HepG2 (cell line): Measurements from ENCODE around the gene CYSRT1. TPM values are rescaled to one million over a fixed set of nuclear protein-coding genes. Genes with fewer than 3 reads are reported as not detected.

Experiments
- ATAC-seq: fragments of 200-7000 bp; cut with Tn5 transposase; 3 replicates; pipeline ENCODE4 v1.9.1; 2020; ENCODE audit warnings: mild to moderate bottlenecking, moderate library complexity
- BruUV-seq: library from RNA; stranded (reverse); fragments of 400-500 nt; replicated peaks from 2 replicates; lab custom pipeline; 2021; lab: Mats Ljungman, UMichigan
- CTCF ChIA-PET: fragments of 300-600 bp; formaldehyde crosslinking; extraction: SDS; loops from one replicate; lab custom pipeline; 2021; ENCODE audit warnings: low total read pairs, inconsistent platforms, low intra/inter-chr PET ratio; lab: Yijun Ruan, JAX
- POLR2A ChIA-PET: fragments of 350-600 bp; sonication (Branson Sonifier 250); formaldehyde crosslinking; loops from one replicate; lab custom pipeline; 2020; ENCODE audit warnings: antibody characterized with exemption, inconsistent platforms; lab: Yijun Ruan, JAX
- DNase-seq: peaks from one replicate; pipeline ENCODE4 v3.0.0-alpha.2; 2015; ENCODE audit warnings: low spot score
- FAIRE-seq: peaks from 3 replicates; lab custom pipeline; 2011; peaks lifted over from hg19 to GRCh38; lab: Jason Lieb, UNC
- H2AFZ ChIP-seq: one replicate; pipeline ENCODE4 v1.6.1; 2011; ENCODE audit warnings: low read length, inconsistent platforms
- H3K27ac ChIP-seq: fragments of 300-600 bp; 3 replicates; pipeline ENCODE4 v1.8.0; 2011; ENCODE audit warnings: mixed run types, mild to moderate bottlenecking, mixed read lengths, low read length, inconsistent platforms; ENCODE audit not compliant: insufficient read depth; ENCODE audit errors: extremely low read length
- H3K27me3 ChIP-seq, 2 experiments: fragments of 200-600 bp in 1 of 2; 2 replicates in 1 of 2; 3 replicates in 1 of 2; pipeline versions ENCODE4 v1.6.0 to v1.8.0; 2011; ENCODE audit warnings: low read length in 2 of 2, mild to moderate bottlenecking in 2 of 2, moderate library complexity in 2 of 2, inconsistent platforms in 1 of 2; ENCODE audit not compliant: insufficient read depth in 2 of 2, control insufficient read depth in 1 of 2
- H3K36me3 ChIP-seq, 2 experiments: fragments of 200-600 bp in 1 of 2; replicated peaks in 1 of 2; 2 replicates in 1 of 2; 3 replicates in 1 of 2; pipeline versions ENCODE4 v1.5.1 to v1.8.0; 2011; ENCODE audit warnings: low read length in 2 of 2, inconsistent platforms in 1 of 2; ENCODE audit not compliant: insufficient read depth in 2 of 2, control insufficient read depth in 1 of 2
- H3K4me1 ChIP-seq: 2 replicates; pipeline ENCODE4 v1.5.1; 2012; ENCODE audit warnings: low read length, inconsistent platforms; ENCODE audit not compliant: insufficient read depth
- H3K4me2 ChIP-seq: 2 replicates; pipeline ENCODE4 v1.6.0; 2011; ENCODE audit warnings: low read depth, low read length, inconsistent platforms
- H3K4me3 ChIP-seq, 3 experiments: fragments of 200-600 bp in 1 of 3; sonication (generic), shearing (Covaris generic) in 1 of 3; replicated peaks in 1 of 3; 2 replicates each; pipeline ENCODE4 v1.5.1; 2011 to 2016; ENCODE audit warnings: low read length in 3 of 3, inconsistent platforms in 2 of 3, low read depth in 2 of 3, mild to moderate bottlenecking in 2 of 3, control low read depth in 1 of 3, mixed read lengths in 1 of 3; ENCODE audit not compliant: insufficient read depth in 1 of 3
- H3K79me2 ChIP-seq: one replicate; pipeline ENCODE4 v1.6.1; 2011; ENCODE audit warnings: low read length, inconsistent platforms; ENCODE audit not compliant: insufficient read depth
- H3K9ac ChIP-seq: 2 replicates; pipeline ENCODE4 v1.6.0; 2011; ENCODE audit warnings: mild to moderate bottlenecking, low read depth, low read length, inconsistent platforms; ENCODE audit not compliant: insufficient read depth
- H3K9me3 ChIP-seq: 2 replicates; pipeline ENCODE4 v1.5.1; 2012; ENCODE audit warnings: mild to moderate bottlenecking, low read length
- H4K20me1 ChIP-seq: 2 replicates; pipeline ENCODE4 v1.6.0; 2011; ENCODE audit warnings: inconsistent platforms, mild to moderate bottlenecking, low read length, moderate library complexity; ENCODE audit not compliant: insufficient read depth
- FOXC1 ChIP-seq: sonication (generic); formaldehyde crosslinking; IDR thresholded peaks from 2 replicates; pipeline ENCODE4 v1.8.0; 2022; ENCODE audit warnings: mild to moderate bottlenecking, missing genetic modification reagents, borderline replicate concordance
- FOXK1 ChIP-seq: sonication (generic); formaldehyde crosslinking; IDR thresholded peaks from 2 replicates; pipeline ENCODE4 v1.4.0; 2020; ENCODE audit warnings: low read depth, missing genetic modification reagents, borderline replicate concordance
- HNRNPH1 ChIP-seq: fragments of 200-400 bp; formaldehyde crosslinking; optimal IDR thresholded peaks from 2 replicates; pipeline ENCODE3; 2017; ENCODE audit warnings: mild to moderate bottlenecking, low read depth, low read length
- MAF1 ChIP-seq: sonication (generic); formaldehyde crosslinking; IDR thresholded peaks from 2 replicates; pipeline ENCODE4 v1.5.0; 2020; ENCODE audit warnings: missing genetic modification reagents, borderline replicate concordance
- MIER2 ChIP-seq: IDR thresholded peaks from 2 replicates; pipeline ENCODE4 v1.6.1; 2016; ENCODE audit warnings: missing biosample characterization, missing genetic modification reagents
- U2AF2 ChIP-seq: fragments of 200-400 bp; formaldehyde crosslinking; IDR thresholded peaks from 2 replicates; pipeline ENCODE4 v1.6.1; 2017; ENCODE audit warnings: low read depth, mild to moderate bottlenecking, low read length
- ZNF547 ChIP-seq: sonication (generic); formaldehyde crosslinking; IDR thresholded peaks from 2 replicates; pipeline ENCODE4 v1.5.1; 2020; ENCODE audit warnings: mild to moderate bottlenecking, missing genetic modification reagents
- ZNF598 ChIP-seq: sonication (generic); formaldehyde crosslinking; IDR thresholded peaks from 2 replicates; pipeline ENCODE4 v1.5.1; 2020; ENCODE audit warnings: mild to moderate bottlenecking, missing genetic modification reagents, borderline replicate concordance
- WGBS: methylation state at CpG from one replicate; pipeline ENCODE4 v1.1.6; 2017; ENCODE audit warnings: low lambda C conversion rate; 5-methylcytosine and 5-hydroxymethylcytosine counted together
- in situ Hi-C: cut with HindIII; loops from 2 replicates; pipeline ENCODE4 v1.10.0; 2017; ENCODE audit warnings: low pct_unique_long_range_greater_than_20kb; ENCODE audit not compliant: extremely low pct_ligation_motif_present
- intact Hi-C: fragments of 100-400 bp; cut with micrococcal nuclease; formaldehyde crosslinking; loops from one replicate; pipeline ENCODE4 v1.10.0; 2022; ENCODE audit not compliant: unreplicated experiment
- polyA plus RNA-seq, 8 experiments: library from polyadenylated mRNA; depleted of rRNA in 3 of 8; stranded (reverse) in 7 of 8; unstranded in 1 of 8; fragments of >200 nt; fragmentation: Illumina TruSeq in 4 of 8; extraction: Trizol in 4 of 8; gene quantifications; 2 replicates each; pipeline versions ENCODE4 v1.2.1 to v1.2.3, GENCODE V29; 2011 to 2016; ENCODE audit warnings: low read depth in 4 of 8, missing spikeins in 1 of 8, mixed read lengths in 1 of 8; ENCODE audit not compliant: insufficient read depth in 1 of 8
- total RNA-seq, 5 experiments: library from RNA; depleted of rRNA; stranded (reverse); fragments of >200 nt; fragmentation: Illumina TruSeq; extraction: Trizol; gene quantifications; 2 replicates each; pipeline ENCODE4 v1.2.3, GENCODE V29; 2016; ENCODE audit warnings: low read depth in 1 of 5
- TF ChIP-seq, protein P1 (sequence below): sonication (generic); formaldehyde crosslinking; IDR thresholded peaks from 2 replicates; pipeline ENCODE4 v1.5.1; 2020; ENCODE audit warnings: mild to moderate bottlenecking, missing genetic modification reagents, moderate library complexity
- TF ChIP-seq, protein P2 (sequence below), 2 experiments: IDR thresholded peaks; 2 replicates each; pipeline ENCODE4 v1.6.1; 2011 to 2012; ENCODE audit warnings: low read length in 2 of 2, borderline replicate concordance in 1 of 2, low read depth in 1 of 2, mild to moderate bottlenecking in 1 of 2, moderate library complexity in 1 of 2
- TF ChIP-seq, protein P3 (sequence below): sonication (generic); formaldehyde crosslinking; IDR thresholded peaks from 2 replicates; pipeline ENCODE4 v1.5.1; 2020; ENCODE audit warnings: missing genetic modification reagents, mild to moderate bottlenecking, borderline replicate concordance
- TF ChIP-seq, protein P4 (sequence below): sonication (generic); formaldehyde crosslinking; IDR thresholded peaks from 2 replicates; pipeline ENCODE4 v1.4.0; 2020; ENCODE audit warnings: missing genetic modification reagents

The CYSRT1 gene
- total and polyA plus RNA-seq, 2 of the 13 experiments (the other 11 are each of a cell fraction or from before 2014, with no cell fraction given) = 1.5 to 2.1 TPM

DNA sequence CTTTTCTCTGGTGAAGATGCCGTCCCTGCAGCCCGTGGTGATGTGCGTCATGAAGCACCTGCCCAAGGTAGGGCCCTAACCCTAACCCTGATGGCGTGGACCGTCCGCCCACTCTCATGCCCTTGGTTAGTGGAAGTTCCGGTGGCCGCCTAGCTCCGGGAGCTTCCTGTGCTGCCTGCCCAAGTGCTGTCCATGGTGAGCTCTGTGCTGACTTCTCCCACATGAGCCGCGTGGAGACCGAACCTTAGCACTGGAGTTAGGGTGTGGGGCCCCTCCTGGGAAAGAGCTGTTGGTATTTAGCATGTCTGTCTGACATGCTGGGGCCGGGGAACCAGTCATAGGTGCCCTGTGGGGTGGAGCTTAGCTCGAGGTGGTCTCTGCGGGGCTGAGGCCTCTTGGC, 31.4 kb downstream of the CYSRT1 start:
- Histone ChIP-seq H3K9me3 (no peaks in the 10 kb centered on the region), H3K36me3 (peaks cover 11 to 17% of the 10 kb centered on the region in 2 experiments; a peak in 4 of 5 replicates), H3K27me3 (no peaks in the 10 kb centered on the region; a peak in 1 of 5 replicates), H3K4me3 (peak overlapping the region; percentile 91 to 98 (median 91); a peak in 5 of 6 replicates), H3K4me2 (peak overlapping the region; percentile 91), H3K4me1 (peaks cover 42% of the 10 kb centered on the region), H4K20me1 (no peaks in the 10 kb centered on the region), H3K79me2 (peaks cover 18% of the 10 kb centered on the region), H3K9ac (peak overlapping the region; percentile 81), H2AFZ (no peak overlapping the region), H3K27ac (no peak overlapping the region)
- in situ Hi-C loops (no loop called here), intact Hi-C loops (no loop called here)
- ChIA-PET POLR2A (interaction anchor here (1.1 to 14.2 kb wide), 4 partner anchors 14 to 167 kb away, joined by 3 to 317 read pairs (median 28); partner anchors contain the start of genes EXD3, NOXA1, TOR4A and TUBB4B), CTCF (no interaction called here)
- 80% methylated on average over 2 of the region's 15 CpGs for WGBS
- no peak for FAIRE-seq
- no TSS peak for BruUV-seq
- TF ChIP-seq U2AF2 (no peak), FOXK1 (CRISPR knock-in tag) (no peak), HNRNPH1 (no peak), ZNF598 (CRISPR knock-in tag) (0 out of 2 replicates have a peak, but pooled peaks have one; percentile 57), MIER2 (CRISPR knock-in tag) (no peak), ZNF547 (peak; percentile 52; the same call in 1 of the 2 replicates), MAF1 (CRISPR knock-in tag) (no peak), FOXC1 (CRISPR knock-in tag) (no peak)
- TF ChIP-seq, protein P1, sequence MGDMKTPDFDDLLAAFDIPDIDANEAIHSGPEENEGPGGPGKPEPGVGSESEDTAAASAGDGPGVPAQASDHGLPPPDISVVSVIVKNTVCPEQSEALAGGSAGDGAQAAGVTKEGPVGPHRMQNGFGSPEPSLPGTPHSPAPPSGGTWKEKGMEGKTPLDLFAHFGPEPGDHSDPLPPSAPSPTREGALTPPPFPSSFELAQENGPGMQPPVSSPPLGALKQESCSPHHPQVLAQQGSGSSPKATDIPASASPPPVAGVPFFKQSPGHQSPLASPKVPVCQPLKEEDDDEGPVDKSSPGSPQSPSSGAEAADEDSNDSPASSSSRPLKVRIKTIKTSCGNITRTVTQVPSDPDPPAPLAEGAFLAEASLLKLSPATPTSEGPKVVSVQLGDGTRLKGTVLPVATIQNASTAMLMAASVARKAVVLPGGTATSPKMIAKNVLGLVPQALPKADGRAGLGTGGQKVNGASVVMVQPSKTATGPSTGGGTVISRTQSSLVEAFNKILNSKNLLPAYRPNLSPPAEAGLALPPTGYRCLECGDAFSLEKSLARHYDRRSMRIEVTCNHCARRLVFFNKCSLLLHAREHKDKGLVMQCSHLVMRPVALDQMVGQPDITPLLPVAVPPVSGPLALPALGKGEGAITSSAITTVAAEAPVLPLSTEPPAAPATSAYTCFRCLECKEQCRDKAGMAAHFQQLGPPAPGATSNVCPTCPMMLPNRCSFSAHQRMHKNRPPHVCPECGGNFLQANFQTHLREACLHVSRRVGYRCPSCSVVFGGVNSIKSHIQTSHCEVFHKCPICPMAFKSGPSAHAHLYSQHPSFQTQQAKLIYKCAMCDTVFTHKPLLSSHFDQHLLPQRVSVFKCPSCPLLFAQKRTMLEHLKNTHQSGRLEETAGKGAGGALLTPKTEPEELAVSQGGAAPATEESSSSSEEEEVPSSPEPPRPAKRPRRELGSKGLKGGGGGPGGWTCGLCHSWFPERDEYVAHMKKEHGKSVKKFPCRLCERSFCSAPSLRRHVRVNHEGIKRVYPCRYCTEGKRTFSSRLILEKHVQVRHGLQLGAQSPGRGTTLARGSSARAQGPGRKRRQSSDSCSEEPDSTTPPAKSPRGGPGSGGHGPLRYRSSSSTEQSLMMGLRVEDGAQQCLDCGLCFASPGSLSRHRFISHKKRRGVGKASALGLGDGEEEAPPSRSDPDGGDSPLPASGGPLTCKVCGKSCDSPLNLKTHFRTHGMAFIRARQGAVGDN (CRISPR knock-in tag) = no peak
- TF ChIP-seq, protein P2, sequence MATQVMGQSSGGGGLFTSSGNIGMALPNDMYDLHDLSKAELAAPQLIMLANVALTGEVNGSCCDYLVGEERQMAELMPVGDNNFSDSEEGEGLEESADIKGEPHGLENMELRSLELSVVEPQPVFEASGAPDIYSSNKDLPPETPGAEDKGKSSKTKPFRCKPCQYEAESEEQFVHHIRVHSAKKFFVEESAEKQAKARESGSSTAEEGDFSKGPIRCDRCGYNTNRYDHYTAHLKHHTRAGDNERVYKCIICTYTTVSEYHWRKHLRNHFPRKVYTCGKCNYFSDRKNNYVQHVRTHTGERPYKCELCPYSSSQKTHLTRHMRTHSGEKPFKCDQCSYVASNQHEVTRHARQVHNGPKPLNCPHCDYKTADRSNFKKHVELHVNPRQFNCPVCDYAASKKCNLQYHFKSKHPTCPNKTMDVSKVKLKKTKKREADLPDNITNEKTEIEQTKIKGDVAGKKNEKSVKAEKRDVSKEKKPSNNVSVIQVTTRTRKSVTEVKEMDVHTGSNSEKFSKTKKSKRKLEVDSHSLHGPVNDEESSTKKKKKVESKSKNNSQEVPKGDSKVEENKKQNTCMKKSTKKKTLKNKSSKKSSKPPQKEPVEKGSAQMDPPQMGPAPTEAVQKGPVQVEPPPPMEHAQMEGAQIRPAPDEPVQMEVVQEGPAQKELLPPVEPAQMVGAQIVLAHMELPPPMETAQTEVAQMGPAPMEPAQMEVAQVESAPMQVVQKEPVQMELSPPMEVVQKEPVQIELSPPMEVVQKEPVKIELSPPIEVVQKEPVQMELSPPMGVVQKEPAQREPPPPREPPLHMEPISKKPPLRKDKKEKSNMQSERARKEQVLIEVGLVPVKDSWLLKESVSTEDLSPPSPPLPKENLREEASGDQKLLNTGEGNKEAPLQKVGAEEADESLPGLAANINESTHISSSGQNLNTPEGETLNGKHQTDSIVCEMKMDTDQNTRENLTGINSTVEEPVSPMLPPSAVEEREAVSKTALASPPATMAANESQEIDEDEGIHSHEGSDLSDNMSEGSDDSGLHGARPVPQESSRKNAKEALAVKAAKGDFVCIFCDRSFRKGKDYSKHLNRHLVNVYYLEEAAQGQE (IDR thresholded peaks at IDR 0.05; ENCODE audit: borderline replicate concordance in 1 of 2, low read depth in 1 of 2, low read length in 2 of 2) = peak in 1 of 2 experiments; percentile 63; a peak in 2 of 4 replicates
- TF ChIP-seq, protein P3, sequence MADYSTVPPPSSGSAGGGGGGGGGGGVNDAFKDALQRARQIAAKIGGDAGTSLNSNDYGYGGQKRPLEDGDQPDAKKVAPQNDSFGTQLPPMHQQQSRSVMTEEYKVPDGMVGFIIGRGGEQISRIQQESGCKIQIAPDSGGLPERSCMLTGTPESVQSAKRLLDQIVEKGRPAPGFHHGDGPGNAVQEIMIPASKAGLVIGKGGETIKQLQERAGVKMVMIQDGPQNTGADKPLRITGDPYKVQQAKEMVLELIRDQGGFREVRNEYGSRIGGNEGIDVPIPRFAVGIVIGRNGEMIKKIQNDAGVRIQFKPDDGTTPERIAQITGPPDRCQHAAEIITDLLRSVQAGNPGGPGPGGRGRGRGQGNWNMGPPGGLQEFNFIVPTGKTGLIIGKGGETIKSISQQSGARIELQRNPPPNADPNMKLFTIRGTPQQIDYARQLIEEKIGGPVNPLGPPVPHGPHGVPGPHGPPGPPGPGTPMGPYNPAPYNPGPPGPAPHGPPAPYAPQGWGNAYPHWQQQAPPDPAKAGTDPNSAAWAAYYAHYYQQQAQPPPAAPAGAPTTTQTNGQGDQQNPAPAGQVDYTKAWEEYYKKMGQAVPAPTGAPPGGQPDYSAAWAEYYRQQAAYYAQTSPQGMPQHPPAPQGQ (CRISPR knock-in tag) = no peak
- TF ChIP-seq, protein P4, sequence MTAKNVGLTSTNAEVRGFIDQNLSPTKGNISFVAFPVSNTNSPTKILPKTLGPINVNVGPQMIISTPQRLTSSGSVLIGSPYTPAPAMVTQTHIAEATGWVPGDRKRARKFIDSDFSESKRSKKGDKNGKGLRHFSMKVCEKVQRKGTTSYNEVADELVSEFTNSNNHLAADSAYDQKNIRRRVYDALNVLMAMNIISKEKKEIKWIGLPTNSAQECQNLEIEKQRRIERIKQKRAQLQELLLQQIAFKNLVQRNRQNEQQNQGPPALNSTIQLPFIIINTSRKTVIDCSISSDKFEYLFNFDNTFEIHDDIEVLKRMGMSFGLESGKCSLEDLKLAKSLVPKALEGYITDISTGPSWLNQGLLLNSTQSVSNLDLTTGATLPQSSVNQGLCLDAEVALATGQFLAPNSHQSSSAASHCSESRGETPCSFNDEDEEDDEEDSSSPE (CRISPR knock-in tag) = no peak
- no peak for ATAC-seq
- DNase-seq = no peak
